Activated CD4-positive, alpha-beta T cell treated with anti-CD3 and anti-CD28 coated beads, Interleukin-2, amount 50 U/mL, for 24 hours (primary cell): Measurements from ENCODE around the gene GOPC.
"Not testable (repeated sequence)": the region's sequence is repeated elsewhere in the genome, so short reads cannot be mapped to it uniquely, and the experiment has no call there.

Experiments
- DNase-seq, 2 donors: peaks; one replicate each; pipeline ENCODE4 v3.0.0-alpha.2; 2020; ENCODE audit warnings: low read depth in 1 of 2, low spot score in 1 of 2

The GOPC gene

DNA sequence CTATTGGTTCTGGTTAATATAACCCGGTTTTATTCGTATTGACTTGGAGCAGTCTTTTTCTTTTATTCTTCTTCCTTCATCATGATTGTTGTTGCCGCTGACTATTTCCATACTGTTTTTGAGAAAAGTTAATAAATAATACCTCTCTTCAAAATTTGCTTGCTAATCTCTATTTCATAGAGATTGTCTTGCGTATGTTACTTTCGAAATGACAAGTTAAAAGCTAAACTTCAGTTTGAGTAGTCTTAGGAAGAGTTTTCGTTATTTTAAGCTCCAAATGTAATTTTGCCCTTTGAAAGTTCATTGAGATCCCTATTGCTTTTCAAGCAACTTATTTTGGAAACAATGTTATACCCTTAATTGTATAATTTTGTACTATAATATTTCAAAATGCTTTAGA lies 83.4 kb downstream of the GOPC start:
- no peak for DNase-seq

DNA sequence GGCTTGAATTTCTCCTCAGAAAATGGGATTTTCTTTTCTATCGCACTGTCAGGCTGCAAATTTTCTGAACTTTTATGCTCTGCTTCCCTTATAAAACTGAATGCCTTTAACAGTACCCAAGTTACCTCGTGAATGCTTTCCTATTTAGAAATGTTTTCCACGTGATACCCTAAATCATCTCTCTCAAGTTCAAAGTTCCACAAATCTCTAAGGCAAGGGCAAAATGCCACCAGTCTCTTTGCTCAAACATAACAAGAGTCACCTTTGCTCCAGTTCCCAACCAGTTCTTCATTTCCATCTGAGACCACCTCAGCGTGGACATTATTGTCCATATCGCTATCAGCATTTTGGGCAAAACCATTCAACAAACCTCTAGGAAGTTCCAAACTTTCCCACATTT lies 84.3 kb downstream of the GOPC start:
- DNase-seq: not testable (repeated sequence)

DNA sequence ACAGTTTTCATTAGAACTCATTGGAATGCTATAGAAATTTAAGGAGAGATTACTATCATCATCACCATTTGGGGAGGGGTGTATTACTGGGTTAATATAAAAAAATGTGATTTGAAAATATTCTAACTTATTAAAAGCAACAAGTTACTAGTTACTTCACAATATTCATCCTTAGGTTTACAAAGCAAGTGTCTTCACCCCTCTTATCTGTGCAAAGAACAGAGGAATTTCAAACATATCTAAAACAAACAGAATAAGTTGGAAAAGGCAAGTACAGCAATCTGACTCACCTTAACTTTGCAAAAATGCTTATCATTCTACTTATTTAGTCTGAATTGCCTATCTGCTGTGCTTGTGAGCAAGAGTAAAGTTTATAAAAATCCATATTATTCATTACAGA lies 87.0 kb downstream of the GOPC start:
- DNase-seq: no peak

GRCh38 chr6:117514655-117515054 lies 87.7 kb downstream of the GOPC start:
- DNase-seq: no peak

- DNase-seq: no peak
Measured at GRCh38 chr6:117513778-117514365, 88.4 kb downstream of the GOPC start.

GRCh38 chr6:117512987-117513573 lies 89.2 kb downstream of the GOPC start:
- DNase-seq: no peak

GRCh38 chr6:117512056-117512828 lies 90.1 kb downstream of the GOPC start:
- DNase-seq: no peak
